Measurements from ENCODE around the gene UMAD1. TPM values are rescaled to one million over a fixed set of nuclear protein-coding genes. Genes with fewer than 3 reads are reported as not detected.

The UMAD1 gene
- total and polyA plus RNA-seq, 2 donors (not counting 3 experiments of a cell fraction or from before 2014, with no cell fraction given), result 5.6 to 6.6 TPM

DNA sequence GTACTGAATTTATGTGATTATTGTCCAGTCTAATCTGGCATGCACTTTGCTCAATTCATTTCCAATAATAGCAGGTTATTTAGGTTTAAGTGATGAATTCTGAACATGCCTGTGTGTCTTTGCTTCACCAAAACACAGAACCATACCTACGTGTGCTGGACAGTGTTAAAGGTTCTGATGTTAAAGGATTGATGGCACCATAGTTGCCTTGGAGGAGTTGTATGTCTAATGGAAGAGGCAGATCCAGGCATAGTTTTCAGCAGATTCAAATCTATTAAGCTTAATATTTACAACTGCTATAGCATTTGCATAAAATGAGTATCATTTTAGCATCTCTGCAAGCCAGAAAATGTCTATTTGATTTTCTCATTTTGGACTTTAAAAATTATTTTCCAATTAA, 28.0 kb upstream of the UMAD1 start:
- Histone ChIP-seq H3K79me2 (ENCODE audit: control insufficient read depth, insufficient read depth, low read length) (no peaks in the 10 kb centered on the region), H4K20me1 (replicated peaks; ENCODE audit: control insufficient read depth, extremely low read depth, insufficient read depth, low read length) (no peaks in the 10 kb centered on the region), H3K9me1 (replicated peaks; ENCODE audit: control insufficient read depth, extremely low read depth, insufficient read depth, low read length) (no peaks in the 10 kb centered on the region), H3K4me1 (ENCODE audit: control insufficient read depth, extremely low read depth, insufficient read depth, low read length) (no peaks in the 10 kb centered on the region), H3K4me3 (replicated peaks in 1 of 3; ENCODE audit: insufficient read depth in 1 of 3, low read depth in 1 of 3, low read length in 3 of 3) (no peak overlapping the region), H2AFZ (ENCODE audit: low read depth, low read length) (no peak overlapping the region), H3K4me2 (ENCODE audit: insufficient read depth, low read length) (no peak overlapping the region), H3K27me3 (ENCODE audit: control insufficient read depth in 2 of 2, insufficient read depth in 2 of 2, low read length in 2 of 2) (no peaks in the 10 kb centered on the region), H3K27ac (ENCODE audit: insufficient read depth, low read depth, low read length) (no peak overlapping the region), H3K36me3 (ENCODE audit: control insufficient read depth in 2 of 2, extremely low read depth in 1 of 2, insufficient read depth in 2 of 2, low read length in 2 of 2) (no peaks in the 10 kb centered on the region), H3K9me3 (replicated peaks; ENCODE audit: control insufficient read depth, insufficient read depth, low read length) (no peaks in the 10 kb centered on the region), H3K9ac (replicated peaks; ENCODE audit: extremely low read depth, insufficient read depth, low read length) (no peak overlapping the region)
- TF ChIP-seq EZH2 (IDR thresholded peaks at IDR 0.05; ENCODE audit: borderline replicate concordance, low read depth, low read length, severe bottlenecking) (no peak), JUN (IDR thresholded peaks at IDR 0.05; ENCODE audit: borderline replicate concordance, insufficient read depth, insufficient read length, low read depth) (no peak), FOS (IDR thresholded peaks at IDR 0.05; ENCODE audit: borderline replicate concordance, insufficient read depth, low read length) (no peak), POLR2AphosphoS5 (IDR thresholded peaks at IDR 0.05; ENCODE audit: insufficient read depth, low read depth, low read length) (no peak)
- ChIA-PET CTCF (interaction anchor here (0.6 to 1.1 kb wide), 3 partner anchors 18 to 578 kb away, joined by 3 to 5 read pairs (median 3); no protein-coding TSS in a partner anchor), POLR2A (no interaction called here)
- FAIRE-seq (no peak), DNase-seq (ENCODE audit: low read depth, low spot score) (no peak)
- intact Hi-C loops (cut with micrococcal nuclease), result no loop called here
- no TSS peak for BruUV-seq (replicated peaks)
- dilution Hi-C loops (cut with MboI; ENCODE audit: extremely low pct_ligation_motif_present, low sequenced_read_pairs), result no loop called here

DNA sequence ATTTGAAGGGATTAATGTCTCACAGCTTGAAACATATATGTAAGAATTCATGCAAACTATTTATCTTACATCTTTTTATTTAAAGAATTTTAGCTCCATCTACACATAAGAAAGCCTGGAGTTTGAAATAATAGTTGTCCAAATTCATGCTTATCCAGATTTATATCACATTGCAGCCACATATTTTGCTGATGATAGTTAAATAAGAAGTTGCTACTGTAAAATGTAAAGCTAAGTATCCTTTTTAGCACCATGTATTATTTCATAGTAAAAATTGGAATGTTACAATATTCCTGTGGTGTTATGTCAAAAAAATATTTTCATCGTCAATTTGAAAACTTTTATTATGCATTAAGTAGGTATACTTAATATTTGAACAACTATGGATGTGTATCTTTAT, 27.3 kb upstream of the UMAD1 start:
- no peak overlapping the region for H3K4me2 ChIP-seq (ENCODE audit: insufficient read depth, low read length)
- no peaks in the 10 kb centered on the region for H3K4me1 ChIP-seq (ENCODE audit: control insufficient read depth, extremely low read depth, insufficient read depth, low read length)
- no peak overlapping the region for H3K9ac ChIP-seq (replicated peaks; ENCODE audit: extremely low read depth, insufficient read depth, low read length)
- POLR2A ChIA-PET, result no interaction called here
- H3K4me3 ChIP-seq (replicated peaks in 1 of 3; ENCODE audit: insufficient read depth in 1 of 3, low read depth in 1 of 3, low read length in 3 of 3), result no peak overlapping the region
- H3K36me3 ChIP-seq (ENCODE audit: control insufficient read depth in 2 of 2, extremely low read depth in 1 of 2, insufficient read depth in 2 of 2, low read length in 2 of 2), result no peaks in the 10 kb centered on the region
- BruUV-seq (replicated peaks), result no TSS peak
- FAIRE-seq (no peak), DNase-seq (ENCODE audit: low read depth, low spot score) (no peak)
- no peaks in the 10 kb centered on the region for H3K9me3 ChIP-seq (replicated peaks; ENCODE audit: control insufficient read depth, insufficient read depth, low read length)
- no peaks in the 10 kb centered on the region for H3K79me2 ChIP-seq (ENCODE audit: control insufficient read depth, insufficient read depth, low read length)
- dilution Hi-C loops (cut with MboI; ENCODE audit: extremely low pct_ligation_motif_present, low sequenced_read_pairs) (no loop called here), intact Hi-C loops (cut with micrococcal nuclease) (no loop called here)
- TF ChIP-seq FOS (IDR thresholded peaks at IDR 0.05; ENCODE audit: borderline replicate concordance, insufficient read depth, low read length) (no peak), POLR2A (IDR thresholded peaks at IDR 0.05; ENCODE audit: low read depth, low read length) (no peak), MYC (IDR thresholded peaks at IDR 0.05; ENCODE audit: low read depth, low read length) (no peak), POLR2AphosphoS5 (IDR thresholded peaks at IDR 0.05; ENCODE audit: insufficient read depth, low read depth, low read length) (no peak), GATA2 (IDR thresholded peaks at IDR 0.05; ENCODE audit: insufficient read depth, insufficient read length, low read depth, low read length) (no peak)
- TF ChIP-seq, protein P1, sequence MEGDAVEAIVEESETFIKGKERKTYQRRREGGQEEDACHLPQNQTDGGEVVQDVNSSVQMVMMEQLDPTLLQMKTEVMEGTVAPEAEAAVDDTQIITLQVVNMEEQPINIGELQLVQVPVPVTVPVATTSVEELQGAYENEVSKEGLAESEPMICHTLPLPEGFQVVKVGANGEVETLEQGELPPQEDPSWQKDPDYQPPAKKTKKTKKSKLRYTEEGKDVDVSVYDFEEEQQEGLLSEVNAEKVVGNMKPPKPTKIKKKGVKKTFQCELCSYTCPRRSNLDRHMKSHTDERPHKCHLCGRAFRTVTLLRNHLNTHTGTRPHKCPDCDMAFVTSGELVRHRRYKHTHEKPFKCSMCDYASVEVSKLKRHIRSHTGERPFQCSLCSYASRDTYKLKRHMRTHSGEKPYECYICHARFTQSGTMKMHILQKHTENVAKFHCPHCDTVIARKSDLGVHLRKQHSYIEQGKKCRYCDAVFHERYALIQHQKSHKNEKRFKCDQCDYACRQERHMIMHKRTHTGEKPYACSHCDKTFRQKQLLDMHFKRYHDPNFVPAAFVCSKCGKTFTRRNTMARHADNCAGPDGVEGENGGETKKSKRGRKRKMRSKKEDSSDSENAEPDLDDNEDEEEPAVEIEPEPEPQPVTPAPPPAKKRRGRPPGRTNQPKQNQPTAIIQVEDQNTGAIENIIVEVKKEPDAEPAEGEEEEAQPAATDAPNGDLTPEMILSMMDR (IDR thresholded peaks at IDR 0.05; ENCODE audit: extremely low read depth in 1 of 2, insufficient read depth in 1 of 2, low read depth in 1 of 2, low read length in 2 of 2), result no peak
- H3K27ac ChIP-seq (ENCODE audit: insufficient read depth, low read depth, low read length), result no peak overlapping the region
- H3K9me1 ChIP-seq (replicated peaks; ENCODE audit: control insufficient read depth, extremely low read depth, insufficient read depth, low read length), result no peaks in the 10 kb centered on the region
- no peak overlapping the region for H2AFZ ChIP-seq (ENCODE audit: low read depth, low read length)
- H3K27me3 ChIP-seq (ENCODE audit: control insufficient read depth in 2 of 2, insufficient read depth in 2 of 2, low read length in 2 of 2), result no peaks in the 10 kb centered on the region
- H4K20me1 ChIP-seq (replicated peaks; ENCODE audit: control insufficient read depth, extremely low read depth, insufficient read depth, low read length), result no peaks in the 10 kb centered on the region
- CTCF ChIA-PET, result interaction anchor here (1.1 kb wide), 1 partner anchor 18 kb away, joined by 5 read pairs; no protein-coding TSS in a partner anchor
